ENCODE data around the gene MTA1.
A peak's percentile ranks its signal among the peaks of the same experiment; 100 is the strongest.

Gene MTA1

GRCh38 chr14:105425823-105426247 lies 6.2 kb downstream of the MTA1 start:
- DNase-seq, result no peak

GRCh38 chr14:105426416-105427130 lies 6.9 kb downstream of the MTA1 start:
- no peak for DNase-seq

GRCh38 chr14:105427412-105427811 lies 7.8 kb downstream of the MTA1 start:
- no peak for DNase-seq

GRCh38 chr14:105427936-105428485 lies 8.4 kb downstream of the MTA1 start:
- DNase-seq, result no peak

GRCh38 chr14:105430042-105430441 lies 10.4 kb downstream of the MTA1 start:
- no peak for DNase-seq

- no peak for DNase-seq
These were observed 10.9 kb downstream of the MTA1 start for GRCh38 chr14:105430565-105430964.

GRCh38 chr14:105431256-105431655 lies 11.6 kb downstream of the MTA1 start:
- DNase-seq, result no peak

GRCh38 chr14:105432657-105433056 lies 13.0 kb downstream of the MTA1 start:
- no peak for DNase-seq

GRCh38 chr14:105433161-105433605 lies 13.6 kb downstream of the MTA1 start:
- DNase-seq, result no peak

- no peak for DNase-seq
These were observed 16.8 kb downstream of the MTA1 start for GRCh38 chr14:105436402-105436801.

- DNase-seq, result peak; percentile 19 to 81 (median 37)
These were observed 17.5 kb downstream of the MTA1 start for GRCh38 chr14:105436891-105437722.

- no peak for DNase-seq
These were observed 18.3 kb downstream of the MTA1 start for GRCh38 chr14:105437723-105438500.

GRCh38 chr14:105439179-105439578 lies 19.6 kb downstream of the MTA1 start:
- no peak for DNase-seq

- peak in 1 of 3 experiments; percentile 12 for DNase-seq
These were observed 20.3 kb downstream of the MTA1 start for GRCh38 chr14:105439710-105440553.

GRCh38 chr14:105440554-105440900 lies 20.9 kb downstream of the MTA1 start:
- DNase-seq, result no peak

GRCh38 chr14:105440992-105441391 lies 21.4 kb downstream of the MTA1 start:
- no peak for DNase-seq

GRCh38 chr14:105442125-105442524 lies 22.5 kb downstream of the MTA1 start:
- no peak for DNase-seq

GRCh38 chr14:105442834-105443233 lies 23.2 kb downstream of the MTA1 start:
- no peak for DNase-seq

- no peak for DNase-seq
These were observed 25.2 kb downstream of the MTA1 start for GRCh38 chr14:105444859-105445258.

GRCh38 chr14:105445290-105445689 lies 25.7 kb downstream of the MTA1 start:
- no peak for DNase-seq

GRCh38 chr14:105445901-105446845 lies 26.5 kb downstream of the MTA1 start:
- DNase-seq, result no peak
